ENCODE results near the gene SELENOK. TPM values are rescaled to one million over a fixed set of nuclear protein-coding genes. Genes with fewer than 3 reads are reported as not detected.
A peak's percentile ranks its signal among the peaks of the same experiment; 100 is the strongest.

The SELENOK gene
- total RNA-seq = 55.0 TPM

DNA sequence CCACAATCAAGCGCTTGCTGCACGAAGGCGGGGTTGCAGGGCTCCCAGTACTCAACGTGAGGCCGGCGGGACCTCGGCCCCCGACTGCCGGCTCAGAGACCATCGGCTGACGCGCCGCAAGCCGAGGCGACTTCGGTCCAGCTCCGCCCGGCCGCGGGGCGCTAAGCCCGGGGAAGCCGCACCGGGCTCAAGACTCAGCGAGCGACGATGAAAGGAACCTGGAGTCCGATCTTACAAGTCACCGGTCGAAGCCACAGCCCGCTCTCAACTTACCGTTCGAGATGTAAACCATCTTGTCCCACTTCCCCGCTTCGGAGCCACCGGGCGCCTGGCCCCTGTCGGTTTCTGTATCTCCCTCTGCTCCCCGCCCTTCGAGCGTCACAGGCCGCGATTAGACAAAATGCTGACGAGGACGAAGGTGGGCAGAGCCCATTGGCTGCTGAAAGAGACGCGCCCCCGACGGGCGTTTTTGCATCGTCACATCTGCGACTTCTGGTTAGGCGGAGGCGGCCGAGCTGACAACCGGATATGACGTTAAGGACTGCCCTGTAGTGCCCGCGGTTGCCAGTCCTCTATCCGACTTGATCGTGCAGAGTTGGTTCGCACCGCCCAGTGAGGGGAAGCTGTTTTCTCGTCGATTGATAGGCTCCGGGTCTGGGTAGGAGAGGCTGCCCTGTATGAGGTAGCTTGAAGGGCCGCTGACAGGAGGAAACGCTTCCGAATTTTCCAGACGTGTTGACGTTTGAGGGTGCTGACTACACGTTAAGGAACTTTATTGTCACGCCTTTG lies at the start of gene SELENOK:
Gene SELENOK, minus strand, starts transcription at position 363 of the 789 bp plus-strand sequence.
- peak within 1 kb of the TSS; percentile 96 for H3K27ac ChIP-seq
- H3K36me3 ChIP-seq = no peaks in the 10 kb centered on the region
- peak; percentile 99 to 100 for DNase-seq (ENCODE audit: extremely low spot score in 2 of 2)
- H3K27me3 ChIP-seq = no peaks in the 10 kb centered on the region
- H3K4me1 ChIP-seq = peaks cover 29% of the 10 kb centered on the region
- intact Hi-C loops (cut with DNase I) = no loop called here
- no peaks in the 10 kb centered on the region for H3K9me3 ChIP-seq
- peak; percentile 93 to 95 for TF ChIP-seq POLR2A (IDR thresholded peaks at IDR 0.05)
- peak; percentile 99 for TF ChIP-seq POLR2AphosphoS5 (IDR thresholded peaks at IDR 0.05; ENCODE audit: insufficient read depth in 1 of 2, low read depth in 1 of 2)
- TF ChIP-seq, protein P1, sequence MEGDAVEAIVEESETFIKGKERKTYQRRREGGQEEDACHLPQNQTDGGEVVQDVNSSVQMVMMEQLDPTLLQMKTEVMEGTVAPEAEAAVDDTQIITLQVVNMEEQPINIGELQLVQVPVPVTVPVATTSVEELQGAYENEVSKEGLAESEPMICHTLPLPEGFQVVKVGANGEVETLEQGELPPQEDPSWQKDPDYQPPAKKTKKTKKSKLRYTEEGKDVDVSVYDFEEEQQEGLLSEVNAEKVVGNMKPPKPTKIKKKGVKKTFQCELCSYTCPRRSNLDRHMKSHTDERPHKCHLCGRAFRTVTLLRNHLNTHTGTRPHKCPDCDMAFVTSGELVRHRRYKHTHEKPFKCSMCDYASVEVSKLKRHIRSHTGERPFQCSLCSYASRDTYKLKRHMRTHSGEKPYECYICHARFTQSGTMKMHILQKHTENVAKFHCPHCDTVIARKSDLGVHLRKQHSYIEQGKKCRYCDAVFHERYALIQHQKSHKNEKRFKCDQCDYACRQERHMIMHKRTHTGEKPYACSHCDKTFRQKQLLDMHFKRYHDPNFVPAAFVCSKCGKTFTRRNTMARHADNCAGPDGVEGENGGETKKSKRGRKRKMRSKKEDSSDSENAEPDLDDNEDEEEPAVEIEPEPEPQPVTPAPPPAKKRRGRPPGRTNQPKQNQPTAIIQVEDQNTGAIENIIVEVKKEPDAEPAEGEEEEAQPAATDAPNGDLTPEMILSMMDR (IDR thresholded peaks at IDR 0.05) = no peak
- H3K4me3 ChIP-seq = peak within 1 kb of the TSS; percentile 79 to 98

DNA sequence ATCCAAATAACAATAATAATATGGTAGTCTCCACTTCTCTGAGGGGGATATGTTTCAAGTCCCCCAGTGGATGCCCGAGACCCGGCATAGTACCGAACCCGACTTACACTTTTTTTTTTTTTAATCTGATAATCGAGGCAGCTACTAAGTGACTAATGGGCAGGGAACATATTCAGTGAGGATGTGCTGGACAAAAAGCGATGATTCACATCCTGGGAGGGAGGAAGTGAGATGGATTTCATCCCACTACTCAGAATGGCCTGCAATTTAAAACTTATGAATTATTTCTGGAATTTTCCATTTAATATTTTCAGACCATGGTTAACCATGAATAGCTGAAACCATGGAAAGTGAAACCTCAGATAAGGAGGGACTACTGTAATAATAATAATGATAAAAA lies 49.5 kb upstream of the SELENOK start:
- H3K36me3 ChIP-seq = no peaks in the 10 kb centered on the region
- intact Hi-C loops (cut with DNase I) = no loop called here
- no peaks in the 10 kb centered on the region for H3K27me3 ChIP-seq
- H3K4me3 ChIP-seq = no peak overlapping the region
- no peak for DNase-seq (ENCODE audit: extremely low spot score in 2 of 2)
- no peak overlapping the region for H3K27ac ChIP-seq
- H3K4me1 ChIP-seq = no peaks in the 10 kb centered on the region
- TF ChIP-seq POLR2A (IDR thresholded peaks at IDR 0.05) (no peak), POLR2AphosphoS5 (IDR thresholded peaks at IDR 0.05; ENCODE audit: insufficient read depth in 1 of 2, low read depth in 1 of 2) (no peak)
- TF ChIP-seq, protein P1 (IDR thresholded peaks at IDR 0.05) = no peak
- no peaks in the 10 kb centered on the region for H3K9me3 ChIP-seq

DNA sequence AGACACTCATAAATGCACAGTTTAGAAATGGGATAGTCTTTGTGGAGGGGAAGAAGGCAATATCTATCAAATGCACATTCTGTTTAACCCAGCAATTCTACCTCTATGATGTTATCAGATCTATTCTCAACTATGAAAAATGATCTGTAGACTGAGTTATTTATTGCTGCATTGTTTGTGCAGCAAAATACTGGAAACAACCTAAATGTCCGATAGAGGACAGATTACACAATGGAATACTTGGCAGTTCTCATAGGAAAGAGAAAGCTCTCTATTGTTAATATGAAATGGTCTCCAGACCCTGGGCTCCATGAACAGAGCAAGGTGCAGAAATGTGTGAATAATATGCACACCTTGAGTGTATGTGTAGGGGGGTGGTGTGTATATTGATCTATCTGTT lies 49.0 kb upstream of the SELENOK start:
- Histone ChIP-seq H3K27ac (no peak overlapping the region), H3K4me3 (no peak overlapping the region)
- intact Hi-C loops (cut with DNase I) = no loop called here

DNA sequence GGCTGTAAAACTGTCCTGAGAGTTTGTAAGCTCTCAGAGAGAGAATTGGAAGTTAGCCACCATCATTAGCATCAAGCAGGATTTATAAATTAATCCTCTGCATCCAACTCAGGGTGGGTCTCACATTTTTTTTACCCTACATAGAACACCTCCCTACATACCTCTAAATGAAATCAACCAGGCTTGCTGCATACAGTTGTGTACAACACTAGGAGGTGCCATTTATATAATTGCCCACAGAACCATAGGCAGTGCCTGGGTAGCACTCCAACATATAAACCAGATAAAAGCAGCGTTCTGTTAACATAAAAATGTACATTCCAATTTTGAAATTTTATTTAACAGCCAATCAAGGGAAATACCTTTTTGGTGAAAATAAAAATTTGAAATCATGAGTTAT lies 48.2 kb upstream of the SELENOK start:
- no peak for DNase-seq (ENCODE audit: extremely low spot score in 2 of 2)
- no peak overlapping the region for H3K4me3 ChIP-seq
- H3K27ac ChIP-seq = no peak overlapping the region
- no peaks in the 10 kb centered on the region for H3K4me1 ChIP-seq
- TF ChIP-seq, protein P1 (IDR thresholded peaks at IDR 0.05) = no peak
- no peak for TF ChIP-seq POLR2A (IDR thresholded peaks at IDR 0.05)
- no peak for TF ChIP-seq POLR2AphosphoS5 (IDR thresholded peaks at IDR 0.05; ENCODE audit: insufficient read depth in 1 of 2, low read depth in 1 of 2)
- no peaks in the 10 kb centered on the region for H3K27me3 ChIP-seq
- intact Hi-C loops (cut with DNase I) = no loop called here
- H3K9me3 ChIP-seq = peaks cover 4% of the 10 kb centered on the region
- H3K36me3 ChIP-seq = no peaks in the 10 kb centered on the region

More for the DNA sequence above, 49.0 kb upstream of the SELENOK start:
- no peak for TF ChIP-seq POLR2A (IDR thresholded peaks at IDR 0.05)
- TF ChIP-seq, protein P1 (IDR thresholded peaks at IDR 0.05) = no peak
- TF ChIP-seq POLR2AphosphoS5 (IDR thresholded peaks at IDR 0.05; ENCODE audit: insufficient read depth in 1 of 2, low read depth in 1 of 2) = no peak
- H3K4me1 ChIP-seq = no peaks in the 10 kb centered on the region
- no peaks in the 10 kb centered on the region for H3K27me3 ChIP-seq
- DNase-seq (ENCODE audit: extremely low spot score in 2 of 2) = no peak
- no peaks in the 10 kb centered on the region for H3K36me3 ChIP-seq
- no peaks in the 10 kb centered on the region for H3K9me3 ChIP-seq

DNA sequence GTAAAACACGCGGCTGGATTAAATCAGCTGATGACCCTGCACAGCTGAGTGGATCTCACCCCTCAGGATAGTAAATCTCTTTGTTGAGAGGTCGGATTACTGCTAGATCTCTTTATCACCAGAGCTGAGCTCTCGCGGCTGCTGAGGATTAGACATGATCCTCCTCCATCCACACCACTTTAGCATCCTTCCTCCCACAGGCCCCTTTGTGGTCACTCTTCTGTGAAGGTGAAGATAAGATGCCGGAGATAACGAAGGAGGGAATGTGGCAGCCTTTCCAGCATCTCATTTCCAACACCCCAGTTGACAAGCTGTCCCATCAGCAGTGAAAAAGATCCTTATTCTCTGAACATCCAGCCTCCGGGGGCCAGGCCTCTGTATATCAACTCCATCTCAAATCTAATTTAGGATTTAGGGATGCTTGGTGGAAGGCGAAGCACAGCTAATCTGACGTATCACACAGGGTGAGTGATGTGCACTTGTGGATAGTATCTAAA lies 47.5 kb upstream of the SELENOK start:
- no peak for TF ChIP-seq POLR2A (IDR thresholded peaks at IDR 0.05)
- TF ChIP-seq, protein P1 (IDR thresholded peaks at IDR 0.05) = no peak
- no peak for TF ChIP-seq POLR2AphosphoS5 (IDR thresholded peaks at IDR 0.05; ENCODE audit: insufficient read depth in 1 of 2, low read depth in 1 of 2)
- intact Hi-C loops (cut with DNase I) = no loop called here
- no peak overlapping the region for H3K27ac ChIP-seq
- no peaks in the 10 kb centered on the region for H3K4me1 ChIP-seq
- no peak overlapping the region for H3K4me3 ChIP-seq
- peaks cover 4% of the 10 kb centered on the region for H3K9me3 ChIP-seq
- no peaks in the 10 kb centered on the region for H3K36me3 ChIP-seq
- no peak for DNase-seq (ENCODE audit: extremely low spot score in 2 of 2)
- no peaks in the 10 kb centered on the region for H3K27me3 ChIP-seq
